GM12878 (cell line): ENCODE measurements around the gene EBF3. TPM values are rescaled to one million over a fixed set of nuclear protein-coding genes. Genes with fewer than 3 reads are reported as not detected.

ENCODE experiments used
- ATAC-seq: fragments of 200-7000 bp; cut with Tn5 transposase; 3 replicates; pipeline ENCODE4 v1.9.1; 2020; ENCODE audit warnings: mild to moderate bottlenecking, moderate library complexity
- BruUV-seq: library from RNA; stranded (reverse); fragments of 400-500 nt; replicated peaks from 2 replicates; lab custom pipeline; 2021; lab: Mats Ljungman, UMichigan
- CTCF ChIA-PET: fragments of 300-600 bp; sonication (Branson Sonifier 250); formaldehyde crosslinking; extraction: SDS; loops from one replicate; lab custom pipeline; 2021; ENCODE audit warnings: inconsistent platforms; lab: Yijun Ruan, JAX
- POLR2A ChIA-PET: fragments of 350-600 bp; formaldehyde crosslinking; extraction: SDS; loops from one replicate; lab custom pipeline; 2021; ENCODE audit warnings: inconsistent platforms; lab: Charles Lee
- RAD21 ChIA-PET: fragments of 300-600 bp; sonication (Branson Sonifier 250); formaldehyde crosslinking; loops from one replicate; lab custom pipeline; 2023; ENCODE audit warnings: antibody characterized with exemption; ENCODE audit not compliant: unreplicated experiment; lab: Charles Lee
- SMC1A ChIA-PET: fragments of 300-600 bp; sonication (Branson Sonifier 250); formaldehyde crosslinking; loops from one replicate; lab custom pipeline; 2023; ENCODE audit not compliant: unreplicated experiment, uncharacterized antibody; lab: Charles Lee
- DNase-seq: peaks from one replicate; pipeline ENCODE4 v3.0.0-alpha.2; 2011; ENCODE audit warnings: low read depth, low spot score
- FAIRE-seq: peaks from 3 replicates; lab custom pipeline; 2011; peaks lifted over from hg19 to GRCh38; lab: Jason Lieb, UNC
- H2AFZ ChIP-seq: 2 replicates; pipeline ENCODE4 v1.6.0; 2011; ENCODE audit warnings: low read depth, low read length, control low read depth; ENCODE audit not compliant: control insufficient read depth
- H3K27ac ChIP-seq: 2 replicates; pipeline ENCODE4 v1.5.1; 2011; ENCODE audit warnings: control low read depth; ENCODE audit not compliant: control insufficient read depth, insufficient read depth
- H3K27me3 ChIP-seq, 2 experiments: replicated peaks in 1 of 2; 2 replicates each; pipeline versions ENCODE4 v1.6.0 to v1.6.1; 2011; ENCODE audit warnings: low read length in 1 of 2; ENCODE audit not compliant: control insufficient read depth in 2 of 2, insufficient read depth in 2 of 2
- H3K36me3 ChIP-seq, 2 experiments: 2 replicates each; pipeline ENCODE4 v1.5.1; 2011; ENCODE audit warnings: low read length in 1 of 2; ENCODE audit not compliant: control insufficient read depth in 2 of 2, insufficient read depth in 2 of 2
- H3K4me1 ChIP-seq: 2 replicates; pipeline ENCODE4 v1.6.1; 2011; ENCODE audit warnings: mild to moderate bottlenecking, low read length, moderate library complexity, mixed read lengths; ENCODE audit not compliant: control insufficient read depth, insufficient read depth
- H3K4me2 ChIP-seq: 2 replicates; pipeline ENCODE4 v1.6.0; 2011; ENCODE audit warnings: control low read depth; ENCODE audit not compliant: control insufficient read depth, insufficient read depth
- H3K4me3 ChIP-seq: fragments of 200-600 bp; sonication (generic); 2 replicates; pipeline ENCODE4 v1.5.1; 2016
- H3K79me2 ChIP-seq: 2 replicates; pipeline ENCODE4 v1.6.0; 2011; ENCODE audit warnings: low read length; ENCODE audit not compliant: control insufficient read depth, insufficient read depth
- H3K9ac ChIP-seq: 2 replicates; pipeline ENCODE4 v1.8.0; 2011; ENCODE audit warnings: low read length, control low read depth, mixed read lengths; ENCODE audit not compliant: control insufficient read depth, insufficient read depth
- H3K9me3 ChIP-seq: replicated peaks from 3 replicates; pipeline ENCODE4 v1.5.1; 2011; ENCODE audit warnings: mild to moderate bottlenecking, low read length; ENCODE audit not compliant: control insufficient read depth, insufficient read depth
- H4K20me1 ChIP-seq: 2 replicates; pipeline ENCODE4 v1.6.0; 2011; ENCODE audit not compliant: control insufficient read depth, insufficient read depth
- ATF7 ChIP-seq: fragments of 450-650 bp; IDR thresholded peaks from 2 replicates; pipeline ENCODE4 v1.6.1; 2016; ENCODE audit warnings: low read depth, mild to moderate bottlenecking
- BACH1 ChIP-seq: fragments of 450-650 bp; IDR thresholded peaks from 2 replicates; pipeline ENCODE4 v1.6.1; 2017; ENCODE audit warnings: mild to moderate bottlenecking, borderline replicate concordance
- CEBPB ChIP-seq, 2 experiments: fragments of 150-350 bp in 1 of 2; IDR thresholded peaks; 2 replicates each; pipeline ENCODE4 v1.6.1; 2012 to 2014; ENCODE audit warnings: low read depth in 2 of 2, low read length in 2 of 2, borderline replicate concordance in 1 of 2, inconsistent platforms in 1 of 2
- ESRRA ChIP-seq: IDR thresholded peaks from 2 replicates; pipeline ENCODE4 v1.6.1; 2012; ENCODE audit warnings: mild to moderate bottlenecking, low read length, improper control_type of control experiment
- MYB ChIP-seq: fragments of 150-350 bp; IDR thresholded peaks from 2 replicates; pipeline ENCODE4 v1.6.1; 2014; ENCODE audit warnings: mild to moderate bottlenecking, low read depth, low read length, borderline replicate concordance
- POU2F2 ChIP-seq: IDR thresholded peaks from 3 replicates; pipeline ENCODE4 v1.6.1; 2011; ENCODE audit warnings: low read depth, mild to moderate bottlenecking, low read length, borderline replicate concordance
- RAD21 ChIP-seq: IDR thresholded peaks from 2 replicates; pipeline ENCODE4 v1.6.1; 2011; ENCODE audit warnings: mild to moderate bottlenecking, low read depth, low read length, moderate library complexity; ENCODE audit not compliant: insufficient read depth
- RCOR1 ChIP-seq: conservative IDR thresholded peaks from 2 replicates; pipeline ENCODE4 v1.6.1; 2012; ENCODE audit warnings: low read depth, low read length, improper control_type of control experiment
- SMC3 ChIP-seq: IDR thresholded peaks from 2 replicates; pipeline ENCODE4 v1.6.1; 2011; ENCODE audit warnings: low read length, improper control_type of control experiment, borderline replicate concordance
- STAT3 ChIP-seq: IDR thresholded peaks from 2 replicates; pipeline ENCODE4 v1.6.1; 2011; ENCODE audit warnings: low read depth, low read length, improper control_type of control experiment
- TCF3 ChIP-seq: IDR thresholded peaks from 2 replicates; pipeline ENCODE4 v1.6.1; 2012; ENCODE audit warnings: low read depth, mild to moderate bottlenecking, low read length, borderline replicate concordance; ENCODE audit not compliant: insufficient read depth
- ZNF622 ChIP-seq: fragments of 450-650 bp; IDR thresholded peaks from 2 replicates; pipeline ENCODE4 v1.6.1; 2017; ENCODE audit warnings: mild to moderate bottlenecking, inconsistent platforms
- ZSCAN29 ChIP-seq: fragments of 450-650 bp; IDR thresholded peaks from 2 replicates; pipeline ENCODE4 v1.6.1; 2017; ENCODE audit warnings: mild to moderate bottlenecking, moderate library complexity
- WGBS: methylation state at CpG from one replicate; pipeline ENCODE4 v1.1.6; 2016; ENCODE audit warnings: low lambda C conversion rate; ENCODE audit not compliant: insufficient replicate concordance, insufficient coverage; ENCODE audit errors: missing lambda C conversion rate; 5-methylcytosine and 5-hydroxymethylcytosine counted together
- in situ Hi-C: fragments of 300-500 bp; cut with MboI; formaldehyde crosslinking; loops from 9 replicates; pipeline ENCODE4 v1.14.3; 2018; ENCODE audit warnings: mixed read lengths
- intact Hi-C: fragments of 100-400 bp; cut with micrococcal nuclease; formaldehyde crosslinking; loops from one replicate; pipeline ENCODE4 v1.14.2; 2022; ENCODE audit not compliant: unreplicated experiment
- polyA plus RNA-seq, 11 experiments: library from polyadenylated mRNA; depleted of rRNA in 4 of 11; unstranded in 6 of 11; stranded (reverse) in 5 of 11; fragments of >200 nt; fragmentation: Nextera tagmentation in 4 of 11; fragmentation: Illumina TruSeq in 1 of 11; extraction: Ambion mirVana in 4 of 11; extraction: Trizol in 1 of 11; gene quantifications; 1 replicate in 1 of 11; 2 replicates in 10 of 11; pipeline versions ENCODE4 v1.2.1 to v1.2.3, GENCODE V29; 2011 to 2016; ENCODE audit warnings: inconsistent platforms in 2 of 11, missing spikeins in 2 of 11, low read depth in 1 of 11
- total RNA-seq, 4 experiments: library from RNA; depleted of rRNA in 3 of 4; stranded (reverse); fragments of >200 nt in 3 of 4; fragmentation: Illumina TruSeq in 1 of 4; extraction: Trizol in 1 of 4; gene quantifications; 2 replicates each; pipeline versions ENCODE4 v1.2.1 to v1.2.3, GENCODE V29; 2013 to 2021
- TF ChIP-seq, protein P1 (sequence below): fragments of 450-650 bp; IDR thresholded peaks from 2 replicates; pipeline ENCODE4 v1.6.1; 2017; ENCODE audit warnings: borderline replicate concordance
- TF ChIP-seq, protein P2 (sequence below): fragments of 450-650 bp; IDR thresholded peaks from 2 replicates; pipeline ENCODE4 v1.6.1; 2016; ENCODE audit warnings: mild to moderate bottlenecking
- TF ChIP-seq, protein P3 (sequence below): fragments of 450-650 bp; formaldehyde crosslinking; IDR thresholded peaks from 2 replicates; pipeline ENCODE4 v1.4.0; 2022; ENCODE audit warnings: mild to moderate bottlenecking, moderate library complexity

The EBF3 gene
- total and polyA plus RNA-seq, 10 of the 15 experiments (the other 5 are each of a cell fraction or from before 2014, with no cell fraction given), result not detected

DNA sequence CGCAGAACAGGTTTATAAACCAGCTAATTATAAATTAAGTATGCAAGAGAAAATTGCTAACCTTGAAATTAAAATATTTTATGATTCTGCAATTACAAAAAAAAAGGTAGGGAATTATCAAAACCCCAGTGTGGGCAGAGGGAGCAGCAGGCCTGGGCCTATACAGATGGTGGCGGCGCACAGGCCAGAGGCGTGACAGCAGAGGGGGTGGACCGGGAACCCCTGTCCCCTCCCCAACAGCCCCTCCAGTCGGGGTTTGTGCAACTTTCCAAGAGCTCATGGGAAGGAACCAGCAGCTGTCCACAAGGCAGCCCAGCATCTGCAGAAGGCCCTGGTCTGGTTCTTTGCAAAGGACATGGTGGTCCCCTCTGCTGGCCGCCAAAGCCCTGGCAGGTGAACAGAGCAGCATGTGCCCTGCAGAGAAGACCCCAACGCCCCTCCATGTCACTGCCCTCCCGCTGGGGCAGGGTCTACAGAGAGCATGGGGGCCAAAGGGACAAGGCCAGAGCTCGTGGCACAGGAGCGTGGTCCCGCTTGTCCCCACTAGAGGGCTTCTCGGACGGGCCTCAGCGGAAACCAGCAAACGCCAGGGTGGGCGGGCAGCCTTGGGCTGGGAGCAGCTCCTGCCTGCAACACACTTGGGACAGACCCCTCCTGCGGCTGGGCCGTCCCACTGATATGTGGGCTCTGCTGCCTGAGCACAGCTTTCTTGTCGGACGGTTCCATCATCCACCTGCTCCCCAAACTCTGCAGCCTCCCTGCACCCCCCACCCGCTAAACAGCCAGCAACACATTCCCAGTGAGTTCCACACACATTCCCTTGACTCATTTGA lies 75.1 kb downstream of the EBF3 start:
- FAIRE-seq (no peak), DNase-seq (no peak), ATAC-seq (peak; percentile 80)
- SMC1A ChIA-PET, result no interaction called here
- no peak overlapping the region for H3K4me2 ChIP-seq
- H3K27ac ChIP-seq, result no peak overlapping the region
- intact Hi-C loops (loop anchor here (5.0 kb wide), 2 partner anchors 218 to 238 kb away; no protein-coding TSS in a partner anchor), in situ Hi-C loops (no loop called here)
- no peak overlapping the region for H3K9ac ChIP-seq
- no peak overlapping the region for H2AFZ ChIP-seq
- H3K36me3 ChIP-seq, result no peaks in the 10 kb centered on the region
- H3K27me3 ChIP-seq, result no peaks in the 10 kb centered on the region
- H3K4me1 ChIP-seq, result no peaks in the 10 kb centered on the region
- RAD21 ChIA-PET, result interaction anchor here (0.8 to 1.1 kb wide), 3 partner anchors 221 to 239 kb away, joined by 3 to 4 read pairs (median 4); partner anchors contain the start of gene C10orf143
- H3K9me3 ChIP-seq, result no peaks in the 10 kb centered on the region
- 37% methylated on average over 20 of the region's 22 CpGs for WGBS
- H3K4me3 ChIP-seq, result no peak overlapping the region
- H4K20me1 ChIP-seq, result no peaks in the 10 kb centered on the region
- H3K79me2 ChIP-seq, result no peaks in the 10 kb centered on the region
- CTCF ChIA-PET, result interaction anchor here (1.0 to 1.3 kb wide), 5 partner anchors 12 to 239 kb away, joined by 3 to 10 read pairs (median 6); no protein-coding TSS in a partner anchor
- POLR2A ChIA-PET, result no interaction called here
- BruUV-seq, result no TSS peak
- TF ChIP-seq SMC3, result peak; percentile 46; the same call in 1 of the 2 replicates
- TF ChIP-seq, protein P1, sequence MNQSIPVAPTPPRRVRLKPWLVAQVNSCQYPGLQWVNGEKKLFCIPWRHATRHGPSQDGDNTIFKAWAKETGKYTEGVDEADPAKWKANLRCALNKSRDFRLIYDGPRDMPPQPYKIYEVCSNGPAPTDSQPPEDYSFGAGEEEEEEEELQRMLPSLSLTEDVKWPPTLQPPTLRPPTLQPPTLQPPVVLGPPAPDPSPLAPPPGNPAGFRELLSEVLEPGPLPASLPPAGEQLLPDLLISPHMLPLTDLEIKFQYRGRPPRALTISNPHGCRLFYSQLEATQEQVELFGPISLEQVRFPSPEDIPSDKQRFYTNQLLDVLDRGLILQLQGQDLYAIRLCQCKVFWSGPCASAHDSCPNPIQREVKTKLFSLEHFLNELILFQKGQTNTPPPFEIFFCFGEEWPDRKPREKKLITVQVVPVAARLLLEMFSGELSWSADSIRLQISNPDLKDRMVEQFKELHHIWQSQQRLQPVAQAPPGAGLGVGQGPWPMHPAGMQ, result no peak
- TF ChIP-seq TCF3, result no peak
- TF ChIP-seq ESRRA, result no peak
- no peak for TF ChIP-seq ZSCAN29
- no peak for TF ChIP-seq RCOR1
- no peak for TF ChIP-seq ATF7
- no peak for TF ChIP-seq CEBPB (IDR thresholded peaks at IDR 0.05; ENCODE audit: borderline replicate concordance in 1 of 2, low read depth in 2 of 2, low read length in 2 of 2)
- TF ChIP-seq POU2F2, result no peak
- TF ChIP-seq RAD21, result peak; percentile 38
- TF ChIP-seq, protein P2, sequence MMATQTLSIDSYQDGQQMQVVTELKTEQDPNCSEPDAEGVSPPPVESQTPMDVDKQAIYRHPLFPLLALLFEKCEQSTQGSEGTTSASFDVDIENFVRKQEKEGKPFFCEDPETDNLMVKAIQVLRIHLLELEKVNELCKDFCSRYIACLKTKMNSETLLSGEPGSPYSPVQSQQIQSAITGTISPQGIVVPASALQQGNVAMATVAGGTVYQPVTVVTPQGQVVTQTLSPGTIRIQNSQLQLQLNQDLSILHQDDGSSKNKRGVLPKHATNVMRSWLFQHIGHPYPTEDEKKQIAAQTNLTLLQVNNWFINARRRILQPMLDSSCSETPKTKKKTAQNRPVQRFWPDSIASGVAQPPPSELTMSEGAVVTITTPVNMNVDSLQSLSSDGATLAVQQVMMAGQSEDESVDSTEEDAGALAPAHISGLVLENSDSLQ, result no peak
- no peak for TF ChIP-seq BACH1
- TF ChIP-seq, protein P3, sequence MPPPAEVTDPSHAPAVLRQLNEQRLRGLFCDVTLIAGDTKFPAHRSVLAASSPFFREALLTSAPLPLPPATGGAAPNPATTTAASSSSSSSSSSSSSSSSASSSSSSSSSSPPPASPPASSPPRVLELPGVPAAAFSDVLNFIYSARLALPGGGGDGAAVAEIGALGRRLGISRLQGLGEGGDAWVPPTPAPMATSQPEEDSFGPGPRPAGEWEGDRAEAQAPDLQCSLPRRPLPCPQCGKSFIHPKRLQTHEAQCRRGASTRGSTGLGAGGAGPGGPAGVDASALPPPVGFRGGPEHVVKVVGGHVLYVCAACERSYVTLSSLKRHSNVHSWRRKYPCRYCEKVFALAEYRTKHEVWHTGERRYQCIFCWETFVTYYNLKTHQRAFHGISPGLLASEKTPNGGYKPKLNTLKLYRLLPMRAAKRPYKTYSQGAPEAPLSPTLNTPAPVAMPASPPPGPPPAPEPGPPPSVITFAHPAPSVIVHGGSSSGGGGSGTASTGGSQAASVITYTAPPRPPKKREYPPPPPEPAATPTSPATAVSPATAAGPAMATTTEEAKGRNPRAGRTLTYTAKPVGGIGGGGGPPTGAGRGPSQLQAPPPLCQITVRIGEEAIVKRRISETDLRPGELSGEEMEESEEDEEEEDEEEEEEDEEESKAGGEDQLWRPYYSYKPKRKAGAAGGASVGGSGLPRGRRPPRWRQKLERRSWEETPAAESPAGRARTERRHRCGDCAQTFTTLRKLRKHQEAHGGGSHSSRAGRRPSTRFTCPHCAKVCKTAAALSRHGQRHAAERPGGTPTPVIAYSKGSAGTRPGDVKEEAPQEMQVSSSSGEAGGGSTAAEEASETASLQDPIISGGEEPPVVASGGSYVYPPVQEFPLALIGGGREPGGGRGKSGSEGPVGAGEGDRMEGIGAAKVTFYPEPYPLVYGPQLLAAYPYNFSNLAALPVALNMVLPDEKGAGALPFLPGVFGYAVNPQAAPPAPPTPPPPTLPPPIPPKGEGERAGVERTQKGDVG (CRISPR knock-in tag), result no peak
- TF ChIP-seq STAT3, result no peak
- TF ChIP-seq MYB, result no peak
- no peak for TF ChIP-seq ZNF622
